Glutamatergic neuron (in vitro differentiated cells): ENCODE data around the gene RCOR3. TPM values are rescaled to one million over a fixed set of nuclear protein-coding genes. Genes with fewer than 3 reads are reported as not detected.
A peak's percentile ranks its signal among the peaks of the same experiment; 100 is the strongest.

Experiments used
- DNase-seq: peaks from one replicate; pipeline ENCODE4 v3.0.0; 2022
- H3K27ac Mint-ChIP-seq: one replicate; pipeline ENCODE4 v1.8.0; 2020; ENCODE audit warnings: mild to moderate bottlenecking, mixed read lengths, inconsistent platforms; ENCODE audit not compliant: unreplicated experiment
- H3K27me3 Mint-ChIP-seq: one replicate; pipeline ENCODE4 v1.8.0; 2020; ENCODE audit warnings: mild to moderate bottlenecking, moderate library complexity, mixed read lengths, inconsistent platforms; ENCODE audit not compliant: unreplicated experiment
- H3K36me3 Mint-ChIP-seq: one replicate; pipeline ENCODE4 v1.8.0; 2020; ENCODE audit warnings: mild to moderate bottlenecking, mixed read lengths, inconsistent platforms; ENCODE audit not compliant: unreplicated experiment
- H3K4me1 Mint-ChIP-seq: one replicate; pipeline ENCODE4 v1.8.0; 2020; ENCODE audit warnings: mild to moderate bottlenecking, low read depth, mixed read lengths, inconsistent platforms; ENCODE audit not compliant: unreplicated experiment
- H3K4me3 Mint-ChIP-seq: one replicate; pipeline ENCODE4 v1.8.0; 2020; ENCODE audit warnings: mild to moderate bottlenecking, mixed read lengths, inconsistent platforms; ENCODE audit not compliant: unreplicated experiment
- H3K9me3 Mint-ChIP-seq: one replicate; pipeline ENCODE4 v1.8.0; 2020; ENCODE audit warnings: mild to moderate bottlenecking, moderate library complexity, mixed read lengths, inconsistent platforms; ENCODE audit not compliant: unreplicated experiment
- total RNA-seq: library from RNA; stranded (reverse); fragmentation: NEBNext Ultra II Directional; extraction: Animal tissue kit (Norgen Biotek cat#: 25700); gene quantifications from one replicate; pipeline ENCODE4 v1.2.1, GENCODE V29; 2021; ENCODE audit not compliant: unreplicated experiment
- TF ChIP-seq, protein P1 (sequence below): fragments of 200-600 bp; sonication (generic); IDR thresholded peaks from one replicate; pipeline ENCODE4 v1.5.0; 2021; ENCODE audit not compliant: partially characterized antibody, unreplicated experiment

Gene RCOR3
- total RNA-seq, 1 donor from 2014 or later, result 82.1 TPM

DNA sequence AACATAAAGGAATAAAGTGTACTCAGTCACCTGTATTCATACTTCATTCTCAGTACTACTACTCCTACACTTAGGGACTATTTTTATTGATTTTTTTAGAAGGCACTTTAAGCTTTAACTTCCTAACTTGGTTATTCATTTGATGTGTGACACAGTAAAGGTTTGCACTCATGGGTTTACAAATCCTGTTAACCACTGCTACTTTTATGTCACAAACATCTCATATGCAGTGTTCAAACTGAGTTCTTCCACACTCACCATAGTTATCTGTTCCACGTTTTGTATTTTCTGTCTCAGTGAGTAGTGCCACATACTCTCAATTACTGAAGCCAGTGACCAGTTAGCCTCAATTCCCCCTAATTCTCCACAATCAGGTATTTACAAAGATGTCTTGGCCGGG is 33.2 kb downstream of the RCOR3 start:
- H3K9me3 Mint-ChIP-seq, result no peaks in the 10 kb centered on the region
- DNase-seq, result no peak
- no peaks in the 10 kb centered on the region for H3K36me3 Mint-ChIP-seq
- TF ChIP-seq, protein P1, sequence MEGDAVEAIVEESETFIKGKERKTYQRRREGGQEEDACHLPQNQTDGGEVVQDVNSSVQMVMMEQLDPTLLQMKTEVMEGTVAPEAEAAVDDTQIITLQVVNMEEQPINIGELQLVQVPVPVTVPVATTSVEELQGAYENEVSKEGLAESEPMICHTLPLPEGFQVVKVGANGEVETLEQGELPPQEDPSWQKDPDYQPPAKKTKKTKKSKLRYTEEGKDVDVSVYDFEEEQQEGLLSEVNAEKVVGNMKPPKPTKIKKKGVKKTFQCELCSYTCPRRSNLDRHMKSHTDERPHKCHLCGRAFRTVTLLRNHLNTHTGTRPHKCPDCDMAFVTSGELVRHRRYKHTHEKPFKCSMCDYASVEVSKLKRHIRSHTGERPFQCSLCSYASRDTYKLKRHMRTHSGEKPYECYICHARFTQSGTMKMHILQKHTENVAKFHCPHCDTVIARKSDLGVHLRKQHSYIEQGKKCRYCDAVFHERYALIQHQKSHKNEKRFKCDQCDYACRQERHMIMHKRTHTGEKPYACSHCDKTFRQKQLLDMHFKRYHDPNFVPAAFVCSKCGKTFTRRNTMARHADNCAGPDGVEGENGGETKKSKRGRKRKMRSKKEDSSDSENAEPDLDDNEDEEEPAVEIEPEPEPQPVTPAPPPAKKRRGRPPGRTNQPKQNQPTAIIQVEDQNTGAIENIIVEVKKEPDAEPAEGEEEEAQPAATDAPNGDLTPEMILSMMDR, result no peak
- no peak overlapping the region for H3K4me3 Mint-ChIP-seq
- H3K27me3 Mint-ChIP-seq, result no peaks in the 10 kb centered on the region
- H3K27ac Mint-ChIP-seq, result no peak overlapping the region
- no peaks in the 10 kb centered on the region for H3K4me1 Mint-ChIP-seq

DNA sequence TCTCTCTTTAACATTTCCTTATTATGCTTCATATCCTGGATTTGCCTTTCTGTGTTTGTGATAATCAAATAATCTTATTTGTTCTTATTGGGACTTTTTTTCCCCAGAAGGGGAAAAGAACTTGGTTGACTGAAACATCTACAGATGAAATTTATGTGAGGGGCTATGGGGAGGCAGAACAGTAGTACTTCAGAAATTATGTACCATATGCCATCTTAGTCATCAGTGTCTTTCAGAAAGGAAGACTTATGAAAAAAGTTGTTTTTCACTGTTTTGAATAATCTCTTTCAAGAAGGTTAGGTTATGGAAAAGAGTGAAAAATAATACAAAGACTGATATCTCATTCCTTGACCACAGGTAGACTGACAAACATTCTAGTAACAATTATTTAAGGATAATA is 37.2 kb downstream of the RCOR3 start:
- Mint-ChIP-seq H3K9me3 (no peaks in the 10 kb centered on the region), H3K4me3 (no peak overlapping the region), H3K36me3 (peaks cover 5% of the 10 kb centered on the region), H3K4me1 (no peaks in the 10 kb centered on the region), H3K27me3 (no peaks in the 10 kb centered on the region), H3K27ac (no peak overlapping the region)
- DNase-seq, result no peak
- TF ChIP-seq, protein P1, result no peak

GRCh38 chr1:211305044-211305443 is 45.9 kb downstream of the RCOR3 start:
- H3K9me3 Mint-ChIP-seq, result no peaks in the 10 kb centered on the region
- no peak overlapping the region for H3K4me3 Mint-ChIP-seq
- TF ChIP-seq, protein P1, result no peak
- H3K27ac Mint-ChIP-seq, result no peak overlapping the region
- no peak for DNase-seq
- peaks cover 3% of the 10 kb centered on the region for H3K4me1 Mint-ChIP-seq
- peaks cover 5% of the 10 kb centered on the region for H3K36me3 Mint-ChIP-seq
- H3K27me3 Mint-ChIP-seq, result no peaks in the 10 kb centered on the region

DNA sequence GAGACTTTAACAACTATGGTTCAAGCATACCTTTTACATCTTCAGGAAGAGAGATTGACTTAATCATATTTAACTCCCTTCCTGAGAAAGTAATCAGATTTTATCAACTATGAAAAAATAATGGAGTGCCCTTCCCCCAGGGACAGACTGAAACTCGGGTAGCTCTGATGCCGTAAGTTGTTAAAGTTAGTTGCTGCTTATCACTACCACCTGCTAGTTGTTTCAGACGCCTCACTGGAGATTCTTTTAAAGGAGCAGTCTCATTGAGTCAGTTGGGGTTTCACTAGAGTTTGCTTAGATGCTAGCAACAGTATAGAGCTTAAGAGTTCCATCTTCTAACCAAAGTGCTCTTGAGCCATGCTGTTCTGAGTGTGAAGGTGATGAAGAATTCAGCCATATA is 50.5 kb downstream of the RCOR3 start:
- Mint-ChIP-seq H3K27ac (no peak overlapping the region), H3K27me3 (no peaks in the 10 kb centered on the region), H3K4me1 (peaks cover 3% of the 10 kb centered on the region), H3K9me3 (no peaks in the 10 kb centered on the region), H3K4me3 (no peak overlapping the region), H3K36me3 (no peaks in the 10 kb centered on the region)
- DNase-seq, result no peak
- TF ChIP-seq, protein P1, result no peak

DNA sequence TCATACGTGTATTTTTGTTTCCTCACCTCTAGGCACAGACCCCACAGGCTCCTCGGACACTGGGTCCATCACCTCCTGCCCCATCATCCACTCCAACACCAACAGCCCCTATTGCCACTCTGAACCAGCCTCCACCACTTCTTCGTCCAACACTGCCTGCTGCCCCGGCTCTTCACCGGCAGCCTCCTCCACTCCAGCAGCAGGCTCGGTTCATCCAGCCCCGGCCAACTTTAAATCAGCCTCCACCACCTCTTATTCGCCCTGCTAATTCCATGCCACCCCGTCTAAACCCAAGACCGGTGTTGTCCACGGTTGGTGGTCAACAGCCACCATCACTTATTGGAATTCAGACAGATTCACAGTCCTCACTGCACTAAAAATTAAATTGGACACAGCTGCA is 54.2 kb downstream of the RCOR3 start:
- Mint-ChIP-seq H3K27ac (no peak overlapping the region), H3K4me3 (peak overlapping the region; percentile 13), H3K4me1 (no peaks in the 10 kb centered on the region), H3K27me3 (no peaks in the 10 kb centered on the region), H3K9me3 (no peaks in the 10 kb centered on the region), H3K36me3 (no peaks in the 10 kb centered on the region)
- DNase-seq, result no peak
- TF ChIP-seq, protein P1, result no peak
